B cell (primary cell): Measurements from ENCODE around the gene POLRMT. TPM values are rescaled to one million over a fixed set of nuclear protein-coding genes. Genes with fewer than 3 reads are reported as not detected.

Source experiments
- ATAC-seq: fragments of 200-7000 bp; cut with Tn5 transposase; one replicate; pipeline ENCODE4 v1.10.0; 2021; ENCODE audit warnings: low read depth, mild to moderate bottlenecking, moderate number of reproducible peaks, moderate library complexity
- CTCF ChIA-PET: fragments of 350-600 bp; sonication (Branson Sonifier 250); formaldehyde crosslinking; loops from one replicate; lab custom pipeline; 2021; ENCODE audit warnings: antibody characterized with exemption, inconsistent platforms; lab: Charles Lee
- POLR2A ChIA-PET: fragments of 350-600 bp; sonication (Branson Sonifier 250); formaldehyde crosslinking; loops from one replicate; lab custom pipeline; 2021; ENCODE audit warnings: antibody characterized with exemption; lab: Charles Lee
- DNase-seq: peaks from one replicate; pipeline ENCODE4 v3.0.0; 2013
- H2AFZ ChIP-seq: 2 replicates; pipeline ENCODE4 v1.6.1; 2012; ENCODE audit warnings: mild to moderate bottlenecking, low read depth, low read length; ENCODE audit not compliant: insufficient read depth, poor library complexity, severe bottlenecking
- H3K27ac ChIP-seq, 2 donors: 1 replicate in 1 of 2; 2 replicates in 1 of 2; pipeline ENCODE4 v1.5.1; 2012 to 2013; ENCODE audit warnings: low read length in 2 of 2, mild to moderate bottlenecking in 2 of 2, moderate library complexity in 1 of 2
- H3K27me3 ChIP-seq, 4 experiments: fragments of 200-600 bp in 1 of 4; sonication (generic) in 1 of 4; replicated peaks in 1 of 4; 1 replicate in 2 of 4; 2 replicates in 2 of 4; pipeline versions ENCODE4 v1.6.1 to v1.7.0; 2013 to 2016; ENCODE audit warnings: low read length in 3 of 4, mild to moderate bottlenecking in 2 of 4, mixed read lengths in 1 of 4, moderate library complexity in 1 of 4; ENCODE audit not compliant: insufficient read depth in 4 of 4, control insufficient read depth in 3 of 4; ENCODE audit errors: control extremely low read depth in 1 of 4
- H3K36me3 ChIP-seq, 2 experiments: replicated peaks in 1 of 2; 1 replicate in 1 of 2; 2 replicates in 1 of 2; pipeline versions ENCODE4 v1.6.1 to v1.7.1; 2013; ENCODE audit warnings: low read length in 1 of 2; ENCODE audit not compliant: insufficient read depth in 2 of 2, control insufficient read depth in 1 of 2; ENCODE audit errors: control extremely low read depth in 1 of 2, extremely low read depth in 1 of 2
- H3K4me1 ChIP-seq, 2 donors: fragments of 200-600 bp in 1 of 2; sonication (generic) in 1 of 2; 1 replicate in 1 of 2; 2 replicates in 1 of 2; pipeline versions ENCODE4 v1.5.1 to v1.6.1; 2013 to 2017; ENCODE audit warnings: low read length in 2 of 2; ENCODE audit not compliant: control insufficient read depth in 2 of 2, insufficient read depth in 2 of 2
- H3K4me2 ChIP-seq: replicated peaks from 2 replicates; pipeline ENCODE3; 2012; ENCODE audit warnings: mild to moderate bottlenecking, low read depth, low read length; ENCODE audit not compliant: poor library complexity, severe bottlenecking
- H3K4me3 ChIP-seq, 5 experiments: fragments of 200-600 bp in 1 of 5; sonication (generic) in 1 of 5; 1 replicate in 3 of 5; 2 replicates in 2 of 5; pipeline versions ENCODE4 v1.5.1 to v1.7.0; 2011 to 2016; ENCODE audit warnings: low read length in 4 of 5, mild to moderate bottlenecking in 4 of 5, low read depth in 2 of 5, control low read depth in 1 of 5, moderate library complexity in 1 of 5; ENCODE audit not compliant: insufficient read depth in 1 of 5; ENCODE audit errors: control extremely low read depth in 1 of 5, extremely low read depth in 1 of 5
- H3K79me2 ChIP-seq: fragments of 200-600 bp; sonication (generic); one replicate; pipeline ENCODE4 v1.6.0; 2016; ENCODE audit warnings: low read length; ENCODE audit not compliant: control insufficient read depth, insufficient read depth
- H3K9ac ChIP-seq: fragments of 200-600 bp; sonication (generic); 2 replicates; pipeline ENCODE4 v1.6.1; 2017; ENCODE audit warnings: mild to moderate bottlenecking, low read length, moderate library complexity
- H3K9me3 ChIP-seq, 3 donors: one replicate each; pipeline versions ENCODE4 v1.6.1 to v1.7.1; 2013; ENCODE audit warnings: low read length in 2 of 3; ENCODE audit not compliant: control insufficient read depth in 2 of 3, insufficient read depth in 1 of 3; ENCODE audit errors: control extremely low read depth in 1 of 3
- H4K20me1 ChIP-seq: 2 replicates; pipeline ENCODE4 v1.6.0; 2012; ENCODE audit warnings: mild to moderate bottlenecking, low read length; ENCODE audit not compliant: insufficient read depth, control insufficient read depth, poor library complexity, severe bottlenecking
- H3K27ac Mint-ChIP-seq: one replicate; pipeline ENCODE4 v1.8.0; 2021; ENCODE audit warnings: mixed read lengths
- H3K27me3 Mint-ChIP-seq: one replicate; pipeline ENCODE4 v1.8.0; 2021; ENCODE audit warnings: mixed read lengths
- H3K4me1 Mint-ChIP-seq: one replicate; pipeline ENCODE4 v1.8.0; 2021; ENCODE audit warnings: mixed read lengths
- H3K4me3 Mint-ChIP-seq: one replicate; pipeline ENCODE4 v1.8.0; 2021; ENCODE audit warnings: mixed read lengths
- H3K9me3 Mint-ChIP-seq: one replicate; pipeline ENCODE4 v1.8.0; 2022; ENCODE audit warnings: mixed read lengths; ENCODE audit not compliant: insufficient read depth
- EZH2 ChIP-seq: IDR thresholded peaks from 2 replicates; pipeline ENCODE4 v1.6.1; 2012; ENCODE audit warnings: borderline replicate concordance, low read depth, mild to moderate bottlenecking, moderate library complexity, low read length; ENCODE audit not compliant: insufficient read depth, poor library complexity, severe bottlenecking
- WGBS: methylation state at CpG from one replicate; pipeline ENCODE4 v1.1.5; 2013; ENCODE audit warnings: missing lambda C conversion rate; ENCODE audit not compliant: insufficient coverage; 5-methylcytosine and 5-hydroxymethylcytosine counted together
- intact Hi-C: fragments of 100-400 bp; cut with micrococcal nuclease; formaldehyde crosslinking; loops from one replicate; pipeline ENCODE4 v1.10.0; 2022
- polyA plus RNA-seq: library from polyadenylated mRNA; depleted of rRNA; stranded (reverse); fragments of >200 nt; gene quantifications from 2 replicates; pipeline ENCODE4 v1.2.3, GENCODE V29; 2012
- total RNA-seq, 2 donors: library from RNA; stranded (reverse); fragments of 120-200 nt in 1 of 2; gene quantifications; 1 replicate in 1 of 2; 2 replicates in 1 of 2; pipeline versions ENCODE4 v1.2.3 to v1.2.4, GENCODE V29; 2013 to 2022
- TF ChIP-seq, protein P1 (sequence below): fragments of 200-600 bp; IDR thresholded peaks from one replicate; pipeline ENCODE4 v1.8.0; 2022; ENCODE audit warnings: antibody characterized with exemption, mild to moderate bottlenecking

POLRMT gene
- total and polyA plus RNA-seq, 2 donors (not counting 1 experiment from before 2014, with no cell fraction given): 77.8 to 98.0 TPM

- Histone ChIP-seq H3K9ac (peak overlapping the region; percentile 79), H3K4me3 (peak overlapping the region; percentile 72 to 93 (median 81)), H3K4me2 (peak overlapping the region; percentile 90), H2AFZ (peak overlapping the region; percentile 87), H3K27me3 (peaks cover 0 to 2% (median 0%) of the 10 kb centered on the region in 4 experiments), H4K20me1 (peaks cover 39% of the 10 kb centered on the region), H3K79me2 (peaks cover 48% of the 10 kb centered on the region), H3K27ac (peak overlapping the region; percentile 34 to 52), H3K4me1 (peaks cover 21 to 49% of the 10 kb centered on the region in 2 donors), H3K36me3 (peaks cover 0 to 15% of the 10 kb centered on the region in 2 experiments), H3K9me3 (peaks cover 0 to 4% (median 0%) of the 10 kb centered on the region in 3 donors)
- Mint-ChIP-seq H3K9me3 (no peaks in the 10 kb centered on the region), H3K4me3 (peak overlapping the region; percentile 91), H3K4me1 (peaks cover 32% of the 10 kb centered on the region), H3K27ac (peak overlapping the region; percentile 89), H3K27me3 (no peaks in the 10 kb centered on the region)
- WGBS: 42% methylated on average over 20 of the region's 32 CpGs
- DNase-seq: no peak
- no peak for ATAC-seq
- intact Hi-C loops: loop anchor here (1.0 to 2.0 kb wide), 3 partner anchors 29 to 62 kb away; partner anchors contain the start of genes BSG and RNF126
- CTCF ChIA-PET: interaction anchor here (0.7 to 1.0 kb wide), 3 partner anchors 28 to 210 kb away, joined by 3 to 5 read pairs (median 3); no protein-coding TSS in a partner anchor
- TF ChIP-seq EZH2: no peak
- POLR2A ChIA-PET: interaction anchor here (0.6 to 2.6 kb wide), 6 partner anchors 9 to 1031 kb away, joined by 3 to 20 read pairs (median 5); partner anchors contain the start of gene RNF126
Observed at GRCh38 chr19:633786-634639, 676 bp upstream of the POLRMT start.

GRCh38 chr19:632579-633067 is 714 bp downstream of the POLRMT start:
- Mint-ChIP-seq H3K27ac (peak overlapping the region; percentile 89), H3K4me3 (peak overlapping the region; percentile 91), H3K27me3 (no peaks in the 10 kb centered on the region), H3K4me1 (peaks cover 32% of the 10 kb centered on the region), H3K9me3 (no peaks in the 10 kb centered on the region)
- Histone ChIP-seq H3K9me3 (no peaks in the 10 kb centered on the region), H3K36me3 (peaks cover 0 to 22% of the 10 kb centered on the region in 2 experiments), H3K4me1 (peaks cover 14 to 38% of the 10 kb centered on the region in 2 donors), H4K20me1 (peaks cover 46% of the 10 kb centered on the region), H3K4me2 (peak overlapping the region; percentile 90), H3K9ac (peak overlapping the region; percentile 79), H3K27ac (peak overlapping the region; percentile 16 to 75), H3K27me3 (peaks cover 0 to 2% (median 0%) of the 10 kb centered on the region in 4 experiments), H3K79me2 (peaks cover 62% of the 10 kb centered on the region), H3K4me3 (peak overlapping the region; percentile 72 to 93 (median 74)), H2AFZ (peak overlapping the region; percentile 87)
- WGBS: 8% methylated on average over 35 of the region's 35 CpGs
- intact Hi-C loops: loop anchor here (1.0 to 2.0 kb wide), 3 partner anchors 30 to 60 kb away; partner anchors contain the start of genes BSG and RNF126
- POLR2A ChIA-PET: no interaction called here
- TF ChIP-seq, protein P1, sequence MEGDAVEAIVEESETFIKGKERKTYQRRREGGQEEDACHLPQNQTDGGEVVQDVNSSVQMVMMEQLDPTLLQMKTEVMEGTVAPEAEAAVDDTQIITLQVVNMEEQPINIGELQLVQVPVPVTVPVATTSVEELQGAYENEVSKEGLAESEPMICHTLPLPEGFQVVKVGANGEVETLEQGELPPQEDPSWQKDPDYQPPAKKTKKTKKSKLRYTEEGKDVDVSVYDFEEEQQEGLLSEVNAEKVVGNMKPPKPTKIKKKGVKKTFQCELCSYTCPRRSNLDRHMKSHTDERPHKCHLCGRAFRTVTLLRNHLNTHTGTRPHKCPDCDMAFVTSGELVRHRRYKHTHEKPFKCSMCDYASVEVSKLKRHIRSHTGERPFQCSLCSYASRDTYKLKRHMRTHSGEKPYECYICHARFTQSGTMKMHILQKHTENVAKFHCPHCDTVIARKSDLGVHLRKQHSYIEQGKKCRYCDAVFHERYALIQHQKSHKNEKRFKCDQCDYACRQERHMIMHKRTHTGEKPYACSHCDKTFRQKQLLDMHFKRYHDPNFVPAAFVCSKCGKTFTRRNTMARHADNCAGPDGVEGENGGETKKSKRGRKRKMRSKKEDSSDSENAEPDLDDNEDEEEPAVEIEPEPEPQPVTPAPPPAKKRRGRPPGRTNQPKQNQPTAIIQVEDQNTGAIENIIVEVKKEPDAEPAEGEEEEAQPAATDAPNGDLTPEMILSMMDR: no peak
- no peak for TF ChIP-seq EZH2
- ATAC-seq (no peak), DNase-seq (no peak)
- CTCF ChIA-PET: no interaction called here
